Stimulated activated CD4-positive, alpha-beta T cell treated with anti-CD3 and anti-CD28 coated beads, TNF-alpha, amount 100 ng/mL, for 48 hours (primary cell): ENCODE results near the gene ADPGK.

Experiments used
- DNase-seq, 3 donors: peaks; one replicate each; pipeline ENCODE4 v3.0.0-alpha.2; 2020; ENCODE audit warnings: low read depth in 3 of 3

Gene ADPGK

GRCh38 chr15:72790302-72790910, 6.8 kb upstream of the ADPGK start:
- DNase-seq, result no peak

- no peak for DNase-seq
Measured at GRCh38 chr15:72787526-72787925, 4.0 kb upstream of the ADPGK start.

DNA sequence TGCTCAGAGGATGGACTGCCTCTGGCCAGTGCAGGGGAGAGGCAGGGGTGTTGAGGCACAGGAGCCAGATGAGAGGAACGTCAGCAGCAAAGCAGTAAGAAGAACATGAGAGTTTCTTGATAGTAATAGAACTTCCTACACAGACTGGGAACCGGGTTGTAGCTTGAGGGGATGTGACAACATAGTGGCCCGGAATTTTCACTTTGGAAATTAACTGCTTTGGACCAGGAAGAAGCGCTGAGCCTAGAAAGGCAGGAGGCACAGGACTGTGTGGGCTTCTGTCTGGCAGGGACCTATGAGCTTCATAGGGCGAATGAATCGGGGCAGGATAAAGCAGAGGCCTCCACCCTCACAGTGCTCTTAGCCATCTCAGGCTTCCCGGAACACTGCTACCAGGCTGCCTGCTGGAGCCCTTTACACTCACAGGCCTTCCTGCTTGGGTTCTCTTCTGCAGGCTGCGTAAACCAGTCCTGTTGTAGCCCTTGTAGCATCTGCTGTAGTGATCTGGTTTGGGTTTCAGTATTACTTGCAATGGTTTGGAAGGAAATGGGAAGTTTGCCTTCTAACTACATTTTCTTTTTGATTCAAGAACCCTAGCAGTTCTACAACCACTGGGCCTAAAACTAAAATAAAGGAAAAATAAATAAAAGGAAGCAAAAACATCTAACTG, 3.3 kb upstream of the ADPGK start:
- no peak for DNase-seq

DNA sequence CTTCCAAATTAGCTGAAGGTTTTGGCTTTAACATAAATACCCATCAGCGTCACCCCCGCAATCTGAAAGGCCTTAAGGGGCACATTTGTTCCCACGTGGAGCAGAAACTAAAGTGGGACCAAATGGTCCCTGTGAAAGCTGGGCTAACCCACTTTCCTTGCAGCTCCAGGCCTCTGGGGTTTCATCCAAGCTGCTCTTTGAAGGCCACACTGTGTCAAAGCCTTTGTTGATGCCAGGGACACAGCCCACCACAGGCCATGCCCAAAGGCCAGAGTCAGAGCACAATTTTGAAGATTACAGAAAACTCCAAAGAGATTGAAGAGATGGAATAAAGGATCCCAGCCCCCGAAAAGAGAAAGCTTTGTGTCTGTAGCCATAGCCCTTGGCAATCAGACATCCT, 2.7 kb upstream of the ADPGK start:
- DNase-seq, result no peak

DNA sequence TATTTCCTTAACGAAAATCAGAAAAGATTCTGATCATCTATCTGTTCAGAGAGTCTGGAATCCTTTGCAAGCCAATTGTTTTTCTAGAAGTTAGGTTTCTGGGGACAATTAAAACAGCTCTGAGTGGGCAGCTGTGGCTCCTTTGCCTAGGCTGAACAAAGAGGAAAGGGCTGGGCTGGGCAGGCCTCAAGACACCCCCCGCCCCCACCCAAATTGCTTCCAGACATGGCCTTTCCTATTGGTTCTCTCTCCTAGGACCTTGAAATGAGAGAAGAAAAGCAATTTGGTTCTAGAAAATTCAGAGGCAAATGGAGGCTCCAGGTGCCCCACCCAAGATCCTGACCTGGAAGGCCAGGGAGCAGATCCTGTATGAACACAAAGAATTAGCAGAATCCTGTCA, 2.3 kb upstream of the ADPGK start:
- no peak for DNase-seq

- peak in 2 of 3 donors; percentile 39 to 46 for DNase-seq
Measured at GRCh38 chr15:72785432-72785831, 1.9 kb upstream of the ADPGK start.

DNA sequence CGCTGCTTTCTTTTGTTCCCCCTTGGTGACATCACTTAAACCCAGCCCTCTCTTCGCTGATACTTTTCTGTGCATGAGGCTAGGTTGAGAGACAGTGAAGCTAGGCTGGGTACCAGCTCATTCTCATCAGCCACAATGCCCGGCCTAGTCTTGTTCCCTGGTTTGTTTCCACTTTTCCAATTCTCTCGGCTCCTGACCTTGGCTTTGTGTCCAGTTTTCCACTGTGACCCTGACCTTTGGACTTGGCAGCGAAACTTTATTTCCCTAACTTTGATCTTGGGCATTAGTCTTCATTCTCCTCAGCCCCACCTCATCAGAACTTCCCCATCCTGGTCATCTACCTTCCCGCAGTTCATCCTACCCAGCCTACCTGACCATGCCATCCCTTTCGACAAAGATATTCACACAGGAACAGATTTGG, 908 bp upstream of the ADPGK start:
- DNase-seq, result no peak

DNA sequence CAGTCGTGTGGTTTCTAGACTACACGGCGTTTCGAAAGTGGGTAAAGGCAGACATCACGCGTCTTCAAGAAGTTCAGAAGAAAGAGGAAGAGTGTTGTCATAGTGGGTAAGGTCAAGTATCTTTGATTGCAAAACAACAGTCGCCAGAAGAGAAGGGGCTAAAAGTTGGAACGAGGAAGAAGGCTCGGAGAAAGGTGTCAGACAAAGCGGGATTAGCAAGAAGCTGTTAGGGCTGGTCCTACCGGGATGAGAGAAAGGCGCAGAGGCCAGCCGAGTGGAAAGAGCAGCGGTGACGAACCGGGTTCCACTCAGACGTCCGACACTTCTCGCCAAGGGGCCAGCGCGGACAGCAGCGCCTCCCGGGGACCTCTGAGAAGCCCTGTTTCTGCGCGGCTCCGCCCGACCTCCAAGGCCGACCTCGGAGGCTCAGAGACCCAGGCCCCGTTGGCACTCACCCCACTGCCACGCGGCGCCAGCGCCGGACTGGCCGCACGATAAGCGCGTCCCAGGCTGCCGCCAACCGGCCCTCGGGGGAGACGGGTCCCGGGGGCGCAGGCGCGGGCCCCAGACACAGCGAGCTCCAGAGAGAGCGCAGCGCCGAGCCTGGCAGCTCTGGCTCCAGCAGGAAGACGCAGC, 436 bp downstream of the ADPGK start:
- DNase-seq, result peak in 1 of 3 donors; percentile 16

- DNase-seq, result no peak
Measured at GRCh38 chr15:72782274-72783003, 1.1 kb downstream of the ADPGK start.

DNA sequence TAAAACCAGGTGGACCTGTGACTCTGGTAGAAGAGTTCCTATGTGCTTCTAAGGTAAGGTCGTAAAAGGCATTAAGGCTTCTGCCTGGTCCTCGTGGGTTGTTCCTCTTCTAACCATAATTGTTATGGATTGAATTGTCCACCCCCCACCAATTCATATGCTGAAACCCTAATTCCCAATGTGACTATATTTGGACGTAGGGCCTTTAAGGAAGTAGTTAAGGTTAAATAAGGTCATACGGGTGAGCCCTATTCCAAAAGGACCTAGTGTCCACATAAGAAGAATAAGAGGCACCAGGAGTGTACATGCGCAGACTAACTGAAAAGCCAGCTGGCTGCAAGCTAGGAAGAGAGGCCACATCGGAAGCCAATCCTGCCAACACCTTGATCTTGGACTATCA, 1.9 kb downstream of the ADPGK start:
- DNase-seq, result no peak

DNA sequence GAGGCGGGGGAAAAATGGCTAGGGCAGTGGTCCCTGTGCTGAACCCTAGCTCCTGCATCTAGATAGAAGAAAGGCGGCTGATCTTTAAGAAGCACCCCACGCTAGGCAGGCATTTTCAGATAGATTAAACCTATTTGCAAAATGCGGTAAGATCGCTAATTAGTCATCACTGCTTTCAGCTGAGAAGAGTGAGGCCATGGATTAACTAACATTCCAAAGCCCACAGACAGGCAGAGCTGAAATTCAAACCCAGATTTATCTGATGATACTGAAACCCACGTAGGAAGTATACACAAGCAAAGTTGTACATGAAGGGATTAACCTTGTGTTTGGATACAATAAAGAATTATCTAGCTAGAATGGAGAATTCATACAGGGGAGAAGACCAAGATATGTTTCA, 4.8 kb downstream of the ADPGK start:
- DNase-seq, result no peak

DNA sequence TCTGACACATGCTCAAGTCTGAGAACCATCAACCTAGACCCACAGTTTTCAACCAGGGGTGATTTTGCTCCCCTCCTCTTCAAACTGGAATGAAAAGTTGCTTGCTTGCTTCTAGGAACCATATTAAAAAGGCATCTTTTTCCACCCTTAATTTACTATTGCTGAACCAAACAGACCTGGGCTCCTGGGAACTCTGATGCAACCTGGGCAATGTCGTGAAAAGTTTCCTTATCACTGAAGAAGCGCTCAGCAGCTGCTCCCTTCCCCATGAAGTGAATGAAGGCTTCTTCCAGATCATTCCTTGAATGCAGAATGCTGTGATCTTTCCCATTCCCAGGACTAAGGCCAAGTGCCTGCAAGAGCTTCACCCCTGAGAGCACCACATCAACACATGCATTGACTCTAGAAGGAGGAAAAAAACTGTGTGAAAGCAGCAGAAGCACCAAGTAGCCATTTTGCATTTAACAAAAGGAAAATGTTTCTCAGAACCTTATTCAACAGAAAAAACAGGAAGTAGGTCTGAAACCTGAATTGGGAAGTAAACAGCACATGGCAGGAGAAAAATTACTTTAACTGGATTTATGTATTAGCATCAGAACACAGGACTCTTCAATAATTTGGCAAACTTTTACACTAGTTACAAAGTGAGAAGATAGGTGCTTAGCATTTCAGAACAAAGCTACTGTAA, 8.7 kb downstream of the ADPGK start:
- DNase-seq, result no peak

- DNase-seq, result no peak
Measured at GRCh38 chr15:72771329-72771725, 12.2 kb downstream of the ADPGK start.

- DNase-seq, result no peak
Measured at GRCh38 chr15:72770673-72771328, 12.8 kb downstream of the ADPGK start.

DNA sequence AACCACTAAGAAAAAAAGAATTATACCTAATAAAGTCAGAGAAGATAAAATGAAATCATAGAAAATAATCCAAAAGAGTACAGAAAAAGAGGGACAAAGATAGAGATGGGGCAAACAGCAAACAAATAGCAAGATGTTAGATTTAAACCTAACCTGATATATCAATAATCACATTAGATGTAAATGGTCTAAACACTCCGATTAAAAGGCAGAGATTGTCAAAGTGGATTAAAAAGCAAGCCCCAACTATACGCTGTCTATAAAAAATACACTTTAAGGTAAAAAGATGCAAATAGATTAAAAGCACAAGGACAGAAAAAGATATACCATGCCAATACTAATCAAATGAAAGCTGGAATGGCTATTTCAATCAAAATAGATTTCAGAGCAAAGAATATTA, 16.8 kb downstream of the ADPGK start:
- no peak for DNase-seq

DNA sequence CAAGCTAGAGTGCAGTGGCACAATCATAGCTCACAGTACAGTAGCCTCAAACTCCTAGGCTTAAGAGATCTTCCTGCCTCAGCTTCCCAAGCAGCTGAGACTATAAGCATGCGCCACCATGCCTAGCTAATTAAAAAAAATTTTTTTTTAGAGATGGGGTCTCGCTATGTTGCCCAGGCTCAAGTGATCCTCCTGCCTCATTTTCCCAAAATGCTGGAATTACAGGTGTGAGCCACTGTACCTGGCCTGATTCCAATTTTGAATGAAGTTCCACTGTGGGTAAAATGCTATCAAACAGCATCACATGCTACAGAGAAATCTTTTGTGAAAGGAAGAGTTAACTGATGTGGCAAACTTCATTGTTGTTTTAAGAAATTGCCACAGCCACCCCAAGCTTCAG, 17.5 kb downstream of the ADPGK start:
- no peak for DNase-seq

- DNase-seq, result no peak
Measured at GRCh38 chr15:72764656-72765055, 18.9 kb downstream of the ADPGK start.

- DNase-seq, result no peak
Measured at GRCh38 chr15:72760590-72761260, 22.8 kb downstream of the ADPGK start.

DNA sequence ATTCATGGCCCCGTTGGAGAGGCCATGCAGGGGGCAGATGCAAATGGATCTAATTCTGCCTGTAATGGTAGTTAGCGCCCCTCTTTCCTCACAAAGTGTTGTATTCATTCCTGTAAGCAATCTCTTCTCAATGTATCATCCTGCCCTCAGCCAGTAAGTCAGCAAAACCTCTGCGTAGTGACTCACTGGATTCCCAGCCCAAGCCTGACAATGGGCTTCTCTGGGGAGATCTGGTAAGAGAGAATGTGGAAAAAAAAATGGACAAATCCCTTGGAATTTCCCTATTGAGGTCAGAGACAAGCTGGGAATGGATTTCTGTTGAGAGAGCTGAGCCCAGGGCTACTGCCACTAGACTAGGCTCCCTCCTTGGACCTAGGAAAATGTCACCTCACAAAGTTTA, 25.4 kb downstream of the ADPGK start:
- DNase-seq, result no peak

- DNase-seq, result no peak
Measured at GRCh38 chr15:72754096-72754495, 29.5 kb downstream of the ADPGK start.
